NCI-H1436 (cell line): ENCODE measurements around the gene CEP290.
A peak's percentile ranks its signal among the peaks of the same experiment; 100 is the strongest.
"Not testable (repeated sequence)": the region's sequence is repeated elsewhere in the genome, so short reads cannot be mapped to it uniquely, and the experiment has no call there.

Experiments used
- DNase-seq: peaks from one replicate; lab custom pipeline; 2025; lab: John Stamatoyannopoulos, UW

Gene CEP290

GRCh38 chr12:88144546-88145468 is 2.9 kb upstream of the CEP290 start:
- DNase-seq, result no peak

GRCh38 chr12:88144037-88144436 is 2.1 kb upstream of the CEP290 start:
- no peak for DNase-seq

- DNase-seq, result no peak
These were observed 713 bp upstream of the CEP290 start for GRCh38 chr12:88142610-88142991.

- no peak for DNase-seq
These were observed 489 bp downstream of the CEP290 start for GRCh38 chr12:88141425-88141773.

- DNase-seq, result not testable (repeated sequence)
These were observed 2.2 kb downstream of the CEP290 start for GRCh38 chr12:88139711-88140110.

GRCh38 chr12:88133181-88133580 is 8.7 kb downstream of the CEP290 start:
- DNase-seq, result not testable (repeated sequence)

GRCh38 chr12:88132392-88132791 is 9.5 kb downstream of the CEP290 start:
- no peak for DNase-seq

- DNase-seq, result no peak
These were observed 14.0 kb downstream of the CEP290 start for GRCh38 chr12:88127855-88128254.

- DNase-seq, result no peak
These were observed 14.8 kb downstream of the CEP290 start for GRCh38 chr12:88127099-88127498.

GRCh38 chr12:88122666-88123065 is 19.2 kb downstream of the CEP290 start:
- no peak for DNase-seq

GRCh38 chr12:88113871-88114270 is 28.0 kb downstream of the CEP290 start:
- no peak for DNase-seq

GRCh38 chr12:88111074-88111652 is 30.7 kb downstream of the CEP290 start:
- peak; percentile 50 for DNase-seq

GRCh38 chr12:88108021-88108420 is 33.9 kb downstream of the CEP290 start:
- no peak for DNase-seq

- DNase-seq, result no peak
These were observed 48.3 kb downstream of the CEP290 start for GRCh38 chr12:88093573-88093972.

GRCh38 chr12:88092771-88093170 is 49.1 kb downstream of the CEP290 start:
- no peak for DNase-seq

GRCh38 chr12:88084210-88084609 is 57.7 kb downstream of the CEP290 start:
- no peak for DNase-seq

GRCh38 chr12:88083634-88084033 is 58.3 kb downstream of the CEP290 start:
- DNase-seq, result no peak

- no peak for DNase-seq
These were observed 60.6 kb downstream of the CEP290 start for GRCh38 chr12:88081247-88081646.

GRCh38 chr12:88067301-88067700 is 74.6 kb downstream of the CEP290 start:
- DNase-seq, result no peak

- no peak for DNase-seq
These were observed 78.5 kb downstream of the CEP290 start for GRCh38 chr12:88063375-88063774.

GRCh38 chr12:88062474-88062873 is 79.4 kb downstream of the CEP290 start:
- no peak for DNase-seq

GRCh38 chr12:88058719-88059077 is 83.2 kb downstream of the CEP290 start:
- no peak for DNase-seq

- DNase-seq, result no peak
These were observed 83.7 kb downstream of the CEP290 start for GRCh38 chr12:88057994-88058718.
